A673 (cell line): ENCODE measurements around the gene SLC43A3. TPM values are rescaled to one million over a fixed set of nuclear protein-coding genes. Genes with fewer than 3 reads are reported as not detected.

Source experiments
- BruUV-seq: library from RNA; stranded (reverse); fragments of 400-500 nt; replicated peaks from 2 replicates; lab custom pipeline; 2021; lab: Mats Ljungman, UMichigan
- CTCF ChIA-PET: fragments of 300-600 bp; sonication (Branson Sonifier 250); formaldehyde crosslinking; loops from one replicate; lab custom pipeline; 2022; ENCODE audit warnings: antibody characterized with exemption; lab: Charles Lee
- POLR2A ChIA-PET: fragments of 300-600 bp; sonication (Branson Sonifier 250); formaldehyde crosslinking; loops from one replicate; lab custom pipeline; 2022; ENCODE audit warnings: antibody characterized with exemption; ENCODE audit not compliant: low non-redundant PET; lab: Charles Lee
- DNase-seq: peaks from one replicate; pipeline ENCODE4 v3.0.0-alpha.2; 2015; ENCODE audit warnings: low spot score
- H3K27ac ChIP-seq: fragments of 200-600 bp; sonication (generic); 2 replicates; pipeline ENCODE4 v1.5.1; 2016; ENCODE audit warnings: mixed run types, low read depth, mild to moderate bottlenecking, mixed read lengths, antibody characterized with exemption, low read length; ENCODE audit not compliant: poor library complexity, severe bottlenecking
- H3K27me3 ChIP-seq: fragments of 200-600 bp; sonication (generic); replicated peaks from 2 replicates; pipeline ENCODE4 v1.6.1; 2017; ENCODE audit warnings: mixed run types, low read depth, mild to moderate bottlenecking, mixed read lengths, antibody characterized with exemption, low read length; ENCODE audit not compliant: insufficient read depth, poor library complexity
- H3K36me3 ChIP-seq: fragments of 200-600 bp; sonication (generic); 2 replicates; pipeline ENCODE4 v1.6.1; 2016; ENCODE audit warnings: mixed run types, mild to moderate bottlenecking, mixed read lengths, antibody characterized with exemption, low read length; ENCODE audit not compliant: insufficient read depth, poor library complexity, severe bottlenecking
- H3K4me1 ChIP-seq: fragments of 200-600 bp; sonication (generic); 2 replicates; pipeline ENCODE4 v1.6.1; 2017; ENCODE audit warnings: mixed run types, mild to moderate bottlenecking, mixed read lengths, antibody characterized with exemption, low read length; ENCODE audit not compliant: insufficient read depth, poor library complexity, severe bottlenecking
- H3K4me3 ChIP-seq: fragments of 200-600 bp; sonication (generic); 2 replicates; pipeline ENCODE4 v1.5.1; 2016; ENCODE audit warnings: low read depth, mixed run types, mild to moderate bottlenecking, mixed read lengths, low read length; ENCODE audit not compliant: poor library complexity, severe bottlenecking
- H3K9me3 ChIP-seq: fragments of 200-600 bp; sonication (generic); 2 replicates; pipeline ENCODE4 v1.6.1; 2016; ENCODE audit warnings: mixed run types, low read depth, mild to moderate bottlenecking, mixed read lengths, antibody characterized with exemption, low read length; ENCODE audit not compliant: poor library complexity, severe bottlenecking
- EZH2 ChIP-seq: fragments of 200-600 bp; sonication (generic); IDR thresholded peaks from 2 replicates; pipeline ENCODE4 v1.6.1; 2017; ENCODE audit warnings: borderline replicate concordance, low read depth, mild to moderate bottlenecking, mixed read lengths, antibody characterized with exemption, low read length; ENCODE audit not compliant: poor library complexity, severe bottlenecking
- intact Hi-C: fragments of 100-400 bp; cut with micrococcal nuclease; formaldehyde crosslinking; loops from one replicate; pipeline ENCODE4 v1.10.0; 2022; ENCODE audit not compliant: unreplicated experiment
- total RNA-seq: library from RNA; stranded (reverse); gene quantifications from 2 replicates; pipeline ENCODE4 v1.2.3, GENCODE V29; 2021
- TF ChIP-seq, protein P1 (sequence below): fragments of 300-800, 200-600 bp; sonication (generic); conservative IDR thresholded peaks from 2 replicates; pipeline ENCODE4 v1.5.1; 2017; ENCODE audit warnings: low read depth, mild to moderate bottlenecking, antibody characterized with exemption, low read length, moderate library complexity, mixed read lengths

SLC43A3 gene
- total RNA-seq, 1 experiment from 2014 or later = 142 TPM

DNA sequence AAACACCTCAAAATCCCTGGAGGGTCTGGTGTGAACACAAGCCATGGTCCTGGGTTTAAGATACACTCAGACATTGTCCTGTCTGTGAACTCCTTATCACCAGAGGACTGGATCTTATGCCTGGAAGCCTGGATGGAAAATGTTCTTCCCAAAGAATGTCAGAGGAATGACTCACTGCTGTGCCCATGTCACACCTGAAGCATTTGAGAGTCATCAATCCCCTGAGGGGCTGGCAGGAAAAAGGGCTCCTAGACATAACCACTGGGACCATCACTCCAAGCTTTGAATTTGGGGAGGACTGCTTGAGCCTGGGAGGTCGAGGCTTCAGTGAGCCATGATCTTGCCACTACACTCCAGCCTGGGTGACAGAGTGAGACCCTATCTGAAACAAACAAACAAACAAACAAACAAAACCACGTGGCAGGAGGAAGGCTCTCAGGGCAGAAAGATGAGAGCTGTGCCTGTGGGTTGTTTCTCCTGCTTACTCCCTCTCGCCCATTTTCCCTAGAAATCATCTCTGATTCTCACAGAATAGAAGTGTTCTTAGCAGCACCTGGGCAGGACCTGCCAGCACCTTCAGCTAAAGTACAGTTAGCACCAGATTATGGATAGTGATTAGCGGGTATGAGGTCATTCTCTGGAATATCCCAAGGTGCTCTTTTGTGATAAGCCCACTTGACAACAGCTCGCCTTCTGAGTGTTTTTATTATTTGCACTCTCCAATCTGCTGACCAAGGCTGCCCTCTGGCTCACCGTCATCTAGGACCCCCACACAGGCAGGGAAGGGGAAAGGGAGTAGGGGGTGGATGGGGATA, 24.5 kb downstream of the SLC43A3 start:
- POLR2A ChIA-PET = interaction anchor here (0.6 kb wide), 1 partner anchor 56 kb away, joined by 5 read pairs; no protein-coding TSS in a partner anchor
- TF ChIP-seq EZH2 = no peak
- TF ChIP-seq, protein P1, sequence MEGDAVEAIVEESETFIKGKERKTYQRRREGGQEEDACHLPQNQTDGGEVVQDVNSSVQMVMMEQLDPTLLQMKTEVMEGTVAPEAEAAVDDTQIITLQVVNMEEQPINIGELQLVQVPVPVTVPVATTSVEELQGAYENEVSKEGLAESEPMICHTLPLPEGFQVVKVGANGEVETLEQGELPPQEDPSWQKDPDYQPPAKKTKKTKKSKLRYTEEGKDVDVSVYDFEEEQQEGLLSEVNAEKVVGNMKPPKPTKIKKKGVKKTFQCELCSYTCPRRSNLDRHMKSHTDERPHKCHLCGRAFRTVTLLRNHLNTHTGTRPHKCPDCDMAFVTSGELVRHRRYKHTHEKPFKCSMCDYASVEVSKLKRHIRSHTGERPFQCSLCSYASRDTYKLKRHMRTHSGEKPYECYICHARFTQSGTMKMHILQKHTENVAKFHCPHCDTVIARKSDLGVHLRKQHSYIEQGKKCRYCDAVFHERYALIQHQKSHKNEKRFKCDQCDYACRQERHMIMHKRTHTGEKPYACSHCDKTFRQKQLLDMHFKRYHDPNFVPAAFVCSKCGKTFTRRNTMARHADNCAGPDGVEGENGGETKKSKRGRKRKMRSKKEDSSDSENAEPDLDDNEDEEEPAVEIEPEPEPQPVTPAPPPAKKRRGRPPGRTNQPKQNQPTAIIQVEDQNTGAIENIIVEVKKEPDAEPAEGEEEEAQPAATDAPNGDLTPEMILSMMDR = no peak
- Histone ChIP-seq H3K36me3 (peaks cover 5% of the 10 kb centered on the region), H3K27ac (no peak overlapping the region), H3K4me1 (no peaks in the 10 kb centered on the region), H3K4me3 (no peak overlapping the region), H3K27me3 (no peaks in the 10 kb centered on the region), H3K9me3 (no peaks in the 10 kb centered on the region)
- no TSS peak for BruUV-seq
- CTCF ChIA-PET = interaction anchor here (0.7 kb wide), 1 partner anchor 212 kb away, joined by 3 read pairs; no protein-coding TSS in a partner anchor
- DNase-seq = no peak
- intact Hi-C loops = no loop called here

DNA sequence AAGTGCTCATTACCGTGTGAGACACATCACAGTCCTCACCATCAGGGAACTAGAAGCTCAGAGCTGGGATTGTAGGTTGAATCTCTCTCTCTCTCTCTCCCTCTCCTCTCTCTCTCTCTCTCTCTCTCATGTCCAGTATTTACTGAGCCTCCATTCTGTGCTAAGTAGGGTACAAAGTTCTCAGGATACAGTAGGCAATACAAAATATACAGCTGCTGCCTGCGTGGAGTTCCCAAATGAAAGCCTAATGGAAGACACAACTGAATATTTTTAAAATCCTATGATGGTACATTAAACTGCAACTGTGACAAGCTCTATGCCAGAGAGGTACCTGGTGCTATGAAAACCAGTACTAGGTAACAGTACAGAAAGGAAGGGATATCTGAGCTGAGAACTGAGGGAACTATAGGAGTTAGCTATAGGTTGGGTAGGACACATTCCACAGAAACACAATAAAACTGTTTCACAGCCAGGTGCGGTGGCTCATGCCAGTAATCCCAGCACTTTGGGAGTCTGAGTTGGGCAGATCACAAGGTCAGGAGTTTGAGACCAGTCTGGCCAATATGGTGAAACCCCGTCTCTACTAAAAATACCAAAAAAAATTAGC, 26.8 kb downstream of the SLC43A3 start:
- ChIA-PET CTCF (interaction anchor here (0.5 kb wide), 1 partner anchor 25 kb away, joined by 5 read pairs; no protein-coding TSS in a partner anchor), POLR2A (no interaction called here)
- H3K27me3 ChIP-seq = no peaks in the 10 kb centered on the region
- no peak for TF ChIP-seq EZH2
- TF ChIP-seq, protein P1 = no peak
- intact Hi-C loops = no loop called here
- H3K4me1 ChIP-seq = no peaks in the 10 kb centered on the region
- no peak for DNase-seq
- no peaks in the 10 kb centered on the region for H3K36me3 ChIP-seq
- no peak overlapping the region for H3K4me3 ChIP-seq
- no peak overlapping the region for H3K27ac ChIP-seq
- BruUV-seq = no TSS peak
- H3K9me3 ChIP-seq = no peaks in the 10 kb centered on the region

DNA sequence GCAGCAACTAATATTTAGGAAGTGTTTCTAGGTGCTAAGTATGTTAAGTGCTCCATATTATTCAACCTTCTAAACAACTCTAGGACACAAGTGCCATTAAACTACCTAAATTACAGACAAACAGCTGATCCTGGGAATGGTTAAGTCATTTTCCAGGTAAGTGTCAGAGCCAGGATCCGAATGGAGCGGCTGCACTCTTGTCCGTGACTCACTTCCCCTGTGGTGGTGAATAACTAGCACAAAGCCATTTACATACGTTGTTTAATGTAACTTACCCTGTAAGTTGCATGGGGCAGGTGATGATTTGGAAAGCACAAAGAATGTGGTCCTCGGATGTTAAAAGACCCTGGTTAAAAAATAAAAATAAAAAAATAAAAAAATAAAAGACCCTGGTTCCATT, 27.7 kb downstream of the SLC43A3 start:
- no peak overlapping the region for H3K4me3 ChIP-seq
- H3K36me3 ChIP-seq = no peaks in the 10 kb centered on the region
- ChIA-PET CTCF (no interaction called here), POLR2A (no interaction called here)
- no peaks in the 10 kb centered on the region for H3K27me3 ChIP-seq
- no peaks in the 10 kb centered on the region for H3K4me1 ChIP-seq
- no peaks in the 10 kb centered on the region for H3K9me3 ChIP-seq
- intact Hi-C loops = no loop called here
- H3K27ac ChIP-seq = no peak overlapping the region
- TF ChIP-seq, protein P1 = no peak
- no peak for TF ChIP-seq EZH2
- no TSS peak for BruUV-seq
- no peak for DNase-seq
